GM18498 (cell line): ENCODE results near the gene MORC2.

Experiments
- ATAC-seq: cut with Tn5 transposase; IDR thresholded peaks from one replicate; pipeline ENCODE4 v1.9.1; 2021; ENCODE audit warnings: mild to moderate bottlenecking, moderate library complexity; ENCODE audit not compliant: unreplicated experiment

The MORC2 gene

DNA sequence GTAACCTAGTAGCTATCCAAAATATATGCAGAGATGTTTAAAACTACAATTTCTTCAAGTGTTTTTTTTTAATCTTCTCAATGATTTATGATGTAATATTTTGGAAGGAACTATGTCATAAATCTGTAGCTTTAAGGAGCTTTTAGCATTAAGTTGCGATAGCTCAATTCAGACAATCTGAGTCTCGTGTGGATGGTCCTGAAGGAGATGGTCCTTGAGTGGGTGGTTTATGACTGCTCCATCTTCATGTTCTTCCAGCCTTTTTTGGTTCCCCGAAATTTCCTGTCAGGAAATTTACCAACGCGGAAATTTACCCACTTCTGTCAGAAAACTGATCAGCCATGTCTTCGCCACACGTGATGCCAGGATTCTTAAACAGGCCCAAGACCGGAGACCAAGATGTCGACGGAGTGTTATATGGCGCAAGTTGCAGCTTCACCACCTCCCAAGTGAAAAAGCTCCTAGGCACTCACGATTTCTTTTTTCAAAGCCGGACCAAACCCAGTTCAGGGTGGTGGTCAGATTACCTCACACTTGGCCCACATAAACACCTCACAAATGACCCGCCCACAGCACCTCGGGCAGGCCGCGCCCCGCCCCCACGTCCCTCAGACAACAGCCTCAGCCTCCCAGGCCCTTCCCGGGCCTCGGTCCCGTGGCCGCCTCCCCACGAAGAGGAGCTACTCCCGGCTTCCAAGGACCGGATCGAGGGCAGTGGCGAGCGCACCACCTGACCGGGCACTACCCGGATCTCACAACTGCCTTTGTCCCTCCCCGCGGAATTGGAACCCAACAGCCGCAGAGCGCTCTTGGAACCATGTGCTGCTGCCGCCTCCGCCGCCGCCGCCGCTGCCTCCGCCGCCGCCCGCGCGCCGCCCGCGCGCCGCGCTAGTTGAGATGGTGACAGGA is at the start of gene MORC2:
TSS of gene MORC2 (minus strand) at position 760 of the 909 bp plus-strand sequence. CDS start 885 bp downstream, outside the sequence.
- ATAC-seq = peak; percentile 30

DNA sequence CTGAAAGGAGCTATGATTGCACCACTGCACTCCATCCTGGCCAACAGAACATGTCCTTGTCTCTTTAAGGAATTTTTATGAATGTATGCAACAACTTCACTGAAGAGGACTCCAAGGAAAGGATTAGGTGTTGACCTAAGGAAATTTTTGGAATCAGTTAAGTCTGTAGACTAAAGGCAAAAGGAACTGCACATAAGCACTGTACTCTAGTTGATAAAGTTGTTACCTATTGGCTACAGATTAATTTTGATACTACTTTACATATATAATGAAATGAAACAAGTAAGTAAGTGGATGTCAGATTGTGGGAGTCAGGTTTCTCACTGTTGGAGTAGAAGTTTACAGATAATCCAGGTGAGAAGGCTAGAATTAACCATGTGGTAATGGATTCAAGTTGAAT is 37.0 kb upstream of the MORC2 start:
- no peak for ATAC-seq

DNA sequence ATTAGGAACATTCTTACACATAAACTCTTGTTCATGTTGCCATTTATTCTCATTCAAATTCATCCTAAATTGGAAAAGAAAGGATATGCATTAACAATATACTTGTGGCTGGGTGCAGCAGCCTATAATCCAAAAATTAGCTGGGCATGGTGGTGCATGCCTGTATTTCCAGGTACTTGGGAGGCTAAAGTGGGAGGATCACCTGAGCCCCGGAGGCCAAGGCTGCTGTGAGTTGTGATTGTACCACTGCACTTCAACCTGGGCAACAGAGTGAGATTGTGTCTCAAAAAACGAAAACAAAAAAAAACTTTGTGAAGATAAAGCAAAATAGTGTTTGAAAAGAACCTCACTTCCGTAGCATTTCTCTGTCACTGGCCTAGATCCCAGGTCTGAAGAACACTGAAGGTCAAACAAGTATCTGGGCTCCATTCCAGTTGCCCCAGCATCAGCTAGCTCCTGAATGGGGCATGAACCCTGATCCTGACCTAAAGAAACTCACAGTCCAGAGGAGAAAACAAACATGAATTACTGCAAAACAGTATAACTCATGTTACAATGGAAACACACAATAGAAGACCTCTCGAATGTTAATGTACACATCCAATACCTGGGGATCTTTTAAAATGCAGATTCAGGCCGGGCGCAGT is 32.7 kb upstream of the MORC2 start:
- ATAC-seq = no peak

DNA sequence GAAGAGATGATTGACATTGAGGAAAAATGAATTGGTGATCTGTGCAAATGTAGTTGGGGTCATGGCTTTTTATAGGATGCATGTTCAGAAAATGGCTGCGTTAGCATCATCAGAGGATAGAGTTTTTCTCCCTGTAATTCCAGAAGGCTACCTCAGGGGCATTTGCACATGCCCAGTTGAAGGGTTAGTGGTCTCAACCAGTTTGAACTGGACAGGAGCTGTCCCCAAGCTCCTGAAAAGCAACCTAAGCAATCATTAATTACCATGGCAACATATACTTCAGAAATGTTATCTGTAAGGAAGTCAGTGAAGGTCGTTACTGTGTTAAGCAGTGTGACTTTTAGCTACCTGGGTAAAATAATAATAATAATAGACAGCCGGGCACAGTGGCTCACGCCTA is 29.8 kb upstream of the MORC2 start:
- no peak for ATAC-seq

DNA sequence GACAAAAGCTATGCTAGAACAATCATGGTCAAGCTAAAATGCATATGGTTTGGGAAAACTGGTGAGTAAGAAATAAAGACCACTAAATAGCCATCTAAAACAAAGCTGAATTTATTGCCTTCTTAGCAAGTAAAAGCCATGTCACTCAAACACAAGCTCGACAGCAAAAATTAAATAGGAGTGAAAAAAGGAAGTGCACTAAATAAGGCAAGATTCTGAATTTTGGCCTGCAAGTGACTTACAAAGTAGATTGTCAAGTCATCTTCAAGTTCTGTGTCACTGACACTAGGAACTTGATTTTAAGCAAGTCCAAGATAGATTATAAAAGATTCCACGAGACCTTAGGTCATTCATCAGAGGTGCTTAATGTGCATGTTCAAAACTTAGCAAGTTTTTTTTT is 27.9 kb upstream of the MORC2 start:
- no peak for ATAC-seq

DNA sequence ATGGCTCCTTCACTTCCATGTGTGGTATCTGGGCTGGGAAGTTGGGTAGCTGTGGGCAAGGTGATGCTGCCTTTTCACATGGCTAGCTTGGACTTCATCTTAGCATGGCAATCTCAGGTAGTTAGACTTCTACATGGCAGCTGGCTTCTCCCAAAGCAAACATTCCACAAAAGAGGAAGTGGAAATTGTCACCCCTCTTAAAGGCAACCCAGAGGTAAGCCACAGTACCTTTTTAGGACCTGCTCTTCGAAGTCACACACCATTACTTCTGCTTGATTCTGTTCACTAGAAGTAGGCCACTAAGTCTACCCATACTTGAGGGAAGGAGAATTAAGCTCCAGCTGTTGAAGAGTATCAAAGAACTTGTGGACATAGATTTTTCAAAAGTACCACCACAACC is 26.4 kb upstream of the MORC2 start:
- no peak for ATAC-seq

DNA sequence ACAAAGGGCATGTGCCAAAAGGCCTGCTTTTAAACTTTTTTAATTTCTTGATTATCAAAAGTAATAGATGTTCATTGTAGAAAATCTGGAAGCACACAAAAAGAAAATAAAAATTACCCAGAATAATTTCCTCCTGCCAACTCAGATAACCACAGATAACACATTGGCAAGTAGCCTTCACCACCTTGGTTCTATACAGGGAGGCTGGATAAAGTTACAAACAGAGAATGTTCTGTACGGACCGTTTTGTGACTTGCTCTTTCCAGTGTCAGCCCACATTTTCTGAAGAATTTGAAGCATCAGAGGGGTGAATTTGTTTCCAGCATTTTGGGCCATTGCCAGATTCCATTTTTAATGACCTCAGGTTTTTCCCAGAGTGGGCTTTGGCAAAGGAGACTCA is 24.0 kb upstream of the MORC2 start:
- no peak for ATAC-seq

DNA sequence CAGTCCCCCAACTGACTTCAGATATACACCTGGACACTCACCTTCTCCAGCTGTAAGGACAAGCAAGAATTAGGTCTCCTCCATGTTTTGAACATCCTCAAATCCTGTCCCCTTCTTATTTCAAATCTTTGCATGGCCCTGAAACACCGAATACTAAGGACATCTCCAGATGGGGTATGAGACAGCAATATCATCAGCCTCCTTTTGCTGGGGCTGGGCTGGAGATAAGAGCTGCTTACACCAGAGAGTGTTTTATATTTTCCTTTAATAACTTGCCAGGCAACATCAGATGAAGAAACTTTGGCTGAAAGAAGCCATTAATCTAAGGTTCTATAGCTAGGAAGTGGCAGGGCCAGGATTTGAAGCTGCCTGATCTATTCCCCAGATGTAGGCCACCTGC is 22.1 kb upstream of the MORC2 start:
- ATAC-seq = no peak

DNA sequence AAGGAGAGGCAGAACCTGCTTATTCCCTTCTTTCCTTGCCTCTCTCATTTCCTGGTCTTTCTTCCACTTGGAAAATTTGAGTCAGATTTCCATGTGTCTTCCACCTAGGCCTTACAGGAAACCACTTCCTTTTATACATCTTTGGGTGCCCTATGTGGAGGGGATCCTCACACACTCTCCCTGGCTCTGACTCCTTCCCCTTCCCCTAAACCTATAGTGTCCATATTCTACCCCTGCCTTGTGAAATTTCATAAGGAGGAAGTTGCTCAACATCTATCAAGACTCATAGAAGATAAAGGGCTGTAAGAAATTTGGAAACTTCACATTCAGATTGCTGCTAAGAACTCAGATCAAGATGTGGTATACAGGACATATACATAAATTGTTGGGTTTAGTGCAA is 20.9 kb upstream of the MORC2 start:
- ATAC-seq = no peak

DNA sequence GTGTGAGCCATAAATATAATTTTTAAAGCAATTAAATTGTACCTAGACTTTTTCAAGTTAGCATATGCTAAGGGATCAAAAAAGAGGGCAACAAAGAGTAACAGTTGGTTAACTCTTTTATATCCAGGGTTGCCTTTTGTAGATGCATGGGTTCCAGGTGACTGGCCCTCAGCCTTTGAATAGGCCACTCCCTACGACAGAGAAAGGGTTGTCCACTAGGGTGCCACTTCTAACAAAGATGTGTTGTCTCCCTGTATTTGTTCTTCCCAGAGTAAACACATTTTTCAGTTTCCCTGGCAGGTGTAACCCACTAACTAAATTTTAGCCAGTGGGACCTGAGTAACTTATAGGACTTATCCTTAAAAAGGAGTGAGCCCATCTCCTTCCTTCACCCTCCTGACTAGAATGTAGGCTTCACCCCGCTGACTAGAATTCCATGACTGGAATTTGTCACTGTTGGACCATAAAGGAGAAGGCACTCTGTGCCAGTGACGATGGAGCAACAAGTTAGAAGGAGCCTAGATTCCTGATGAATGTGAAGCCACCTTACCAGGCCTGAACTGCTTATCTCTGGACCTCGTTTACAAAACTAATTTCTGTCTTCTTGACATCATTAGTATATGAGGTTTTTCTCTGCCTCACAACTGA is 17.1 kb upstream of the MORC2 start:
- no peak for ATAC-seq

DNA sequence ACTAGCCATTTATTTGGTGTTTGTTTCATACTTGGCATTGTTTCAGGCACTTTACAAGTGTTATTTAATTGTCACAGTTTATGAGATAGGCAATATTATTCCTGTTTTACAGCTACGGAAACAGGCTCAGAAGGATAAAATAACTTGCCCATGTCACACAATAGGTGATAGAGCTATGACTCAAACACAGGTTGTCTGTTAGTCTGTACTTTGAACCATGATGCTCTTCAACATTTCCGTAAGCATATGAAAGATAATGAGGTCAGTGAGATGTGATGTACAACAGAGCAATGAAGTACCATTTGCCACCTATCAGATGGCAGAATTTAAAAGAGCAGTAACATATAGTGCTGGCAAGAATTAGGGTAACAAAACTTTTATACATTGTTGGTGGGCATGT is 15.7 kb upstream of the MORC2 start:
- ATAC-seq = no peak

DNA sequence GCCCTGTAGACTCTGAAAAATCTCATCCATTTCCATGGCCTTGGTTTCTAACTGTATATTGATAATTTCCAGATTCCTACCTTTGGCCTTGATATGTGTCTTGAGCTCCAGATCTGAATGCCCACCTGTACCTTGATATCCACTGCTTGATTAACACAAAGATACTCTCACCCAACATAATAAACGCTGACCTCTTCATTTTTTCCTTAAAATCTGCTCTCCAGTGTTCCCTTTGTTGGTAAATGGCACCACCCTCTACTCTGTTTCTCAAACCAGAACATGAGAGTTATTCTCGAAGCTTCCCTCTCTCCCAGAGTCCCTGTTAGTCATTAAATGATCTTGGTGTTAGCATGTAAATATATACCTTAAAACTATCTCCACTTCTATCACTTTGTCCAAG is 13.9 kb upstream of the MORC2 start:
- no peak for ATAC-seq

DNA sequence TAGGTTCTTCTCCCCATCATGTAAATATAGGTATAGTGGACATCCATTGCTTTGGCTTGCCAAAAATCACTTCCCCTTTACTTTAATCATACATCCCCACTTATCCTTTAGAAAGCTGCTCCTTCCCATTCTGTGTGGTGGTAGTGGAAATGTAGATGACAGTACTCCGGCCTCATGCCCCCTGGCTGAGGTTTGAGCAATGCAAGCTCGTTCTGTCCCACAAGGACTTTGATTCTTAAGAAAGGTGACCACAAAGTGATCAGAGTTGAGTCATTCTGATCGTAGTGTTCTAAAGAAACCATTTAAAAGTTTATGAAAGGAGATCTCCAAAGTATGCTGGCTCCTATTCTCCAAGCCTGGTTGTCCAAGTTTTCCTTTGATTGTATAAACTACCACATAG is 11.4 kb upstream of the MORC2 start:
- ATAC-seq = no peak

DNA sequence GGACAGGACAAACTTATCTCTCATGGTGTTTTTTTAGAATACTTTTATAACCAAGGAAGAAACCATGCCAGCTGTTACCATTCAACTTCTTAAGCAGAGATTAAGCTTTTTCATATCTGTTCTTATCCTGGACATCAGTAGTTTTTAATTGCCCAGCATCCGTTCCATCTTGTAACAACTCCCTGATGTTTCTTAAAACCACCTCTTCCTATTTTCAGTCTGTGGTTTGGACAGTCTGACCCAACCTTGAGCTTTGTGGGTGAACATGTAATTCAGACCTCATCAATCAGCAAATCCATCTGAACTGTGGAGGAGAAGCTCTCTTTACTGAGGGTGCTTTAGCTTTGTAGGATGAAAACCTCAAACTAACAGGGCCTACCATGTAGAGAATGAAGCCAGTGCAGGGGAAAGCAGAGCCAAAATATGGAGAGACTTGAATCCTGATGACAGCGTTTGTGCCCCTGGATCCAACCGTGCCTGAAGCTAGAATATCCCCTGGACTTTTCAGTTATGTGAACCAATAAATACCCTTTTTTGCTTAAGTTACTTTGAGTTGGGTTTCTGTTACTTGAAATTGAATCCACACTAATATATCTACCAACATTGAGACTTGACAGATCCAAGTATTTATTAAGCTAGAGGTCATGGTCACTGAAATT is 9.9 kb upstream of the MORC2 start:
- ATAC-seq = no peak

DNA sequence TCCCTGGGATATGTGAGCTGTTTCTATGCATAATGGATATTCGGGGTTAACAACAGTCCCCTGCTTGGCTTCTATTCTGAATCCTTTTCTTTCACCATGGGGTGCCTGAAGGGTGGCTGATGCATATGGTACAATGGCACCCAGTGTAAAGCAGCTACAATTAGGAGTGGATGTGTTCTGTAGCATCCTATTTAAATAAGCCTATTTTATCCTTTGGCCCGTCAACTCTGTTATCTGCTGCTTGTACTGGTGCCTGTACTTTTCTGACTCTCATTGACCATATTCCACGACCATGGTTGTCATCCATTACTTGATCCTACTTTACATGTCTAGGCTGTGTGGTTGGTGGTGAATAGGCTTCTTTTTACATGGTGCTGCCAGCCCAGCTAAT is 1.8 kb upstream of the MORC2 start:
- no peak for ATAC-seq

DNA sequence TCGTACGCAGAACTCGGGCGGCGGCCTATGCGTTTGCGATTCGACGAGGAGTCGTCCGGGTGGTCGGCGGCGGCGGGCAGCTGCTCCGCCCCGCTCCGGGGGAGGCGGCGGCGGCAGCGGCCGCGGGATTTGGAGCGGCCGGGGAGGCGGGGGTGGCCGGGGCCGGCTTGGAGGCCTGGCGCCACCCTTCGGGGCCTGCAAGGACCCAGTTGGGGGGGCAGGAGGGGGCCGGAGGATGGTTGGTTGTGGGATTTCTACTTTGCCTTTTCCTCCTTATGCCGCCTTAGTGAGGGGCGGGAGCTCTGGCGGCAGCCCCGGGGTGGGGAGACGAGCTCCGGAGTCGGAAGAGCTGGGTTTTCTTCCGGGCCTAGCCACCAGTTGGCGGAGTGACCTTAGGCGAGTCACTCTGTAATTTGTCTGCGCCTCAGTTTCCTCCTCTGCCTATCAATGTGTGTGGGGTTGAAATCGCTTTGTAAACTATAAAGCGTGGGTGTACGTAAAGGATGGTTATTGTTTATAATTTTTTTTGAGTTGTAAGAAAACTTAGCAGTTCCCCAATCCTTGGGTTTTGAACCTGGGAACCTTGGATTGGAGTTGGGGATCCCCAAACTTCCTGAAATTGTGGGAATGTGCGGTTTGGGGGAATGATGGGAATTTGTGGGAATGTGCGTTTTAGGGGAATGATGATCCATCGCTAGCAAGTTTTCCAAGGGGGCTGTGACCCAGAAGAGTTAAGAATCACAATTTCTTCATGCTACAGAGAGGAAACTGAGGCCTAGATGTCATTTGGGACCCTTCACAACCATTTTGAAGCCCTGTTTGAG is 1.2 kb upstream of the MORC2 start:
- peak; percentile 49 for ATAC-seq

DNA sequence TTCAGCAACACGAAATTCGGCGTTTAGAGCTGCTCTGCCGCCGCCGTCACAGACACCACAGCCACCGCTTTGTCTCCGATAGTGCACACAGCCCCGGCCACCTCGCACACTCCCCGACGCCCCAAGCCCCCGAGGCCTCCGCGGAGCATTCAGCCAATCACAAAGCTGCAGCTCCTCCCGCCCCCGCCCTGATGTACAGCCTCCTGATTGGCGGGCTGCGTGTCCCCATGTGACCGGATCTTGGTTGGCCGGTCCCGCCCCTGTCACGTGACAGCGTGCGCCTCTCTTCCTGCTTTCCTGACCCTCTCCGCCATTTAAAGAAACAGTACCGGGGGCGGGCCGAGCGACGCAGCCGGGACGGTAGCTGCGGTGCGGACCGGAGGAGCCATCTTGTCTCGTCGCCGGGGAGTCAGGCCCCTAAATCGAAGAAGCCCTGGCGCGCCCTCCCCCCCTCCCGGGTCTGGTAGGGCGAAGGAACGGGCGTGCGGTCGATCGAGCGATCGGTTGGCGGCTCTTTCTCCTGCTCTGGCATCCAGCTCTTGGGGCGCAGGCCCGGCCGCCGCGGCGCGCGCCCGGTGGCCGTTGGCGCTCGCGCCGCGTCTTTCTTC is 454 bp upstream of the MORC2 start, which contains the start of gene TUG1:
TSS of gene TUG1 (plus strand) at position 342 of the 608 bp plus-strand sequence.
- peak; percentile 85 for ATAC-seq

DNA sequence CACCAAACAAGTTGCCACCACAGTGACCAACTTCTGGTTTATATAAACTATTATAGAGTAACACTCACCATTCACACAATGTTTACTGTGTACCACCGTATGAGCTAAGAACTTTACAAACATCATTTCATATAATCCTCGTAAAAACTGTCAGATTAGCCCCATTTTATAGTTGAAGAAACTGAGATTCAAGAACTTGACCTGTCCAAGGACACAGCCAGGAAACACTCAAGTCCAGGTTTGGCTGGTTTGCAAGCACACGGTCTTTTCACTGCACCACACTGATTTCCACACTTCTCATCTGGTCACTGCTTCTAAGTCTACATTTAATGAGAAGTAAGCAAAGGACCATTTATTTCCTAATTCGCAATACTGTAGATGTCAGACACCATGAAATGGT is 3.7 kb downstream of the MORC2 start:
- no peak for ATAC-seq

DNA sequence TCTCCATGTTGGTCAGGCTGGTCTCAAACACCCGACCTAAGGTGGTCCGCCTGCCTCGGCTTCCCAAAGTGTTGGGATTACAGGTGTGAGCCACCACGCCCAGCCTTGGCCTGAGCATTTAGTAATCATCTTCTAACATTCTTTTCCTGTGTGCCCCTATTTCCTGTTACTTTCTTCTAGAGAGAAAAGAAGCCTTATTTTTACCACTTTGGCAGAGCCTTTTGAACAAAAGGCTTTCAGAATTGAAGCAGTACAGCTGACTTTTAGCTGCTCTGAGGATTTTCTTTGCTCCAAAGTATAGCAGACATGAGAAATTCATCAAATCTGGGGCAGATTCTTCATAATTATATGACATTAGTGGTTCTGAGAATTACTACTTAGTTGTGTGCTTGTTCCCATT is 13.4 kb downstream of the MORC2 start:
- ATAC-seq = no peak

DNA sequence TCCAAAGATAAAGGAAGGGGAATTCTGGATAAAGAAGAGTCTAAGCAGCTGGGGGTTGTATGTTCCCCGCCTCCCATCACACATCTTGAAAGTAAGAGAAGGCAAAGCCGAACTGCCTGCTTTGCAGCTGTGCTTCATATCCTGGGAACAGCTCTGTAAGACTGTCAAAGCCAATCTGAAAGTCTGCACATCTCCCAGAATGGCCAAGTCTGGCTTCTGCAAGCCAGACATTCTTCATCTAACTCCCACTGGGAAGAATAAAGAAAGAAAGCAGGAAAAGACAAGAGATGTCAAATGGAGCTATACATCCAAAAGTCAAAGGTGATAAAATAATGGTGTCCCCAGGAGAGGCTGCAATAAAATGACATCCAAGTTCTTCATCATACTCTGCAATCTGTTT is 15.4 kb downstream of the MORC2 start:
- ATAC-seq = no peak
